ENCODE data around the gene SFXN2.
"Not testable (repeated sequence)": the region's sequence is repeated elsewhere in the genome, so short reads cannot be mapped to it uniquely, and the experiment has no call there.

SFXN2 gene

GRCh38 chr10:102681696-102682095 lies 32.7 kb upstream of the SFXN2 start:
- no peak for DNase-seq (ENCODE audit: low read depth in 2 of 2)

- DNase-seq (ENCODE audit: low read depth in 2 of 2): no peak
Measured at GRCh38 chr10:102682416-102682815, 32.0 kb upstream of the SFXN2 start.

- no peak for DNase-seq (ENCODE audit: low read depth in 2 of 2)
Measured at GRCh38 chr10:102682981-102683380, 31.5 kb upstream of the SFXN2 start.

DNA sequence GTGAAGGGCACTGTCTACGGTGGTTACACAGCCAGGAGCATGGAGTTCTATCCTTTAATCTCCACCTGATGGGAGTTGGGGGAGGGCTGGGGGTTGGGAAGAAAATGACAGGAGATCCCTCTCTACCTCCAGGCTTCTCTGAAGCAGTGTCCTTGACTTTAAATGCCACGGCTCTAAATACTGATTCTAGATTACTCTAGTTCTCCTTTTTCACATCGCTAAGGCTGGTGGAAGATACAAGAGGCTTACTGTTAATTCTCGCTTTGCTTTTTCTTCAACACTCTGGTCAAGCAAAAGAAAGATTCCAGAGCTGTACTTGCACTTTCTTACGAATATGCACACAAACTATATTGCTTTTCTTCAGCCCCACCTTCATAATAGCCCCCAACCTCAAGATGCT lies 30.7 kb upstream of the SFXN2 start:
- DNase-seq (ENCODE audit: low read depth in 2 of 2): no peak

DNA sequence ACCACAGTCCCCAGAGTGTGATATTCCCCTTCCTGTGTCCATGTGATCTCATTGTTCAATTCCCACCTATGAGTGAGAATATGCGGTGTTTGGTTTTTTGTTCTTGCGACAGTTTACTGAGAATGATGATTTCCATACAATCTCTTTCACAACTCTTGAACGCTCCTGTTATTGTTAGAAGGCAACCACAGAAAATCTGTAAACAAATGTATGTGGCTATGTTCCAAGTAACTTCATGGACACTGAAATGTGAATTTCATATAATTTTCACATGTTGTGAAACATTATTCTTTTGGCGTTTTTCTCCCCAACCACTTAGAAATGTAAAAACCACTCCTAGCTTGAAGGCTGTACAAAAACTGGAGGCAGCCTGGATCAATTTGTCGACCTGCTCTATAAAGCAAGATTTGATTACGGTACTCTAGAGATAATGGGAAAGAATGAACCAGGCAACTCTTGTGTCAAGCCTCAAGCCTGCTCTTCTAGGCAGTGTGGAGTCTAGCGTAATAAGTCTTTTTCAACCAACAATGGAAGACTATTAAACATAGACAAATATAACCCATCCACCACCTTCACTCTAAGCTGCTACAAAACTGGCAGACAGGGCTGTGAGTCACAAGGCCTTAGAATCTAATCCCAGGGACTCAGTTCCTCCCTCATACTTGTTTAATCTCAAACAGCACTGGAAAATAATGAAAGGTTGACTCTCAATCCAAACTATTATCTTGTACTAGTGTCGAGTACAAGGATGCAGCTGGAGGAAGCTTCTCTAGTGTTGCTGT lies 23.0 kb upstream of the SFXN2 start:
- no peak for DNase-seq (ENCODE audit: low read depth in 2 of 2)

GRCh38 chr10:102695401-102695800 lies 19.0 kb upstream of the SFXN2 start:
- not testable (repeated sequence) for DNase-seq (ENCODE audit: low read depth in 2 of 2)

DNA sequence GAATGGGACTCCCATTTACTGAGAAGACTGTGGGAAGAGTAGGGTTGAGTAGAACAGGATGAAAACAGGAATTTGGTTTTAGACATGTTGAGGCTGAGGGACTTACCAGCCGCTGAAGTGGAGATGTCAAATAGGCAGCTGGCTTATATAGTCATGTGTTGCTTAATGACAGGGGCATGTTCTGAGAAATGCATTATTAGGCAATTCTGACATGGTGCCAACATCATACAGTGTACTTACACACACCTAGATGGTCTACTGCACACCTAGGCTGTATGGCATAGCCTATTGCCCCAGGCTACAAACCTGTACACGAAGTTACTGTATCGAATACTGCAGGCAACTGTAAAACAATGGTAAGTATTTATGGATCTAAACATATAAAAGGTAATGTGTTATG lies 17.7 kb upstream of the SFXN2 start:
- DNase-seq (ENCODE audit: low read depth in 2 of 2): no peak

GRCh38 chr10:102698894-102699293 lies 15.5 kb upstream of the SFXN2 start:
- no peak for DNase-seq (ENCODE audit: low read depth in 2 of 2)

DNA sequence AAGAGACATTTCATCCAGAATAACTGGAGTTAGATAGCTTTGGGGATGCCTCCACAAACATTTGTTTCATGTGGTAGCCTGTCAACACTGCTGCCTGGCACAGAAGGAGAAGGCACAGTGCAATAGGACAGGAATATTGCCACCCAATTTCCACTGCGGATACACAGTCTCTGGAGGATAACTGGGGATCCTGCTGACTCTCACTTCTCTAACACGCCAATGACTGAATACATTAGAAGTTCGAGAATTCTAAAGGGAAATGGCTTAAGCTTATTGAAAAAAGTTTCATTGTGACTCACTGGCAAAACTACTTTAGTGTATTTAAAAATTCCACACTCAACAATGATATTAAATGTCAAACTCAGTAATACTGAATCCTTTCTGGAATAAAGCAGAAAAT lies 13.2 kb upstream of the SFXN2 start:
- DNase-seq (ENCODE audit: low read depth in 2 of 2): no peak

DNA sequence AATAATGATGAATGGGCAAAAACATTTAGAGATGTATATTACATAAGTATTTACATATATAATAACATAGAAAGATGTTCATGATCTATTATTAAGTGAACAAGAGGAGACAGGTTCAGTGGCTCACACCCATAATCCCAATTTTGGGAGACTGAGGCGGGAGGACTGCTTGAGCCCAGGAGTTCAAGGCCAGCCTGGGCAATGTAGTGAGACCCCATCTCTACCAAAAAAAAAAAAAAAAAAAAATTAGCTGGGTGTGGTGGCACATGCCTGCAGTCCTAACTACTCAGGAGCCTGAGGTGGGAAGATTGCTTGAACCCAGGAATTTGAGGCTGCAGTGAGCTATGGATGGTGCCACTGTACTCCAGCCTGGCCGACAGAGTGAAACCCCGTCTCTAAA lies 12.6 kb upstream of the SFXN2 start:
- no peak for DNase-seq (ENCODE audit: low read depth in 2 of 2)

DNA sequence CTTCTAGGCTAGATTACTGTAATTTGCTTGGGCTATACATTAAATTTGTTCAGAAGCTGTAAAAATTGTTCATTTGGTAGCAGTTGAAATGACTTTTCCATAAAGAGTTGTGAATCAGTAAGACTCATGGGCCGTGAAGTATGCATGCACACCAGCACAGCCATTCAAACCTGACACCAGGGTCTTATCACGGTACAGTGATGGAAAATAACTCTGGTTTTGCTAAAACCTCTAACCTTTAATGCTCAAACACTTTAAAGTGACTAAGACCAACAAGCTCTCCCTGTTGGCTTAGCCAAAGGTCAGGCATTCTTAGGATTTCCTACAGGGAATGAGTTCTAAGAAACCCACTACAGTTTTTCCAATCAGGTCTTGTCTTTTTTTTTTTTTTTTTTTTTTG lies 11.7 kb upstream of the SFXN2 start:
- DNase-seq (ENCODE audit: low read depth in 2 of 2): no peak

DNA sequence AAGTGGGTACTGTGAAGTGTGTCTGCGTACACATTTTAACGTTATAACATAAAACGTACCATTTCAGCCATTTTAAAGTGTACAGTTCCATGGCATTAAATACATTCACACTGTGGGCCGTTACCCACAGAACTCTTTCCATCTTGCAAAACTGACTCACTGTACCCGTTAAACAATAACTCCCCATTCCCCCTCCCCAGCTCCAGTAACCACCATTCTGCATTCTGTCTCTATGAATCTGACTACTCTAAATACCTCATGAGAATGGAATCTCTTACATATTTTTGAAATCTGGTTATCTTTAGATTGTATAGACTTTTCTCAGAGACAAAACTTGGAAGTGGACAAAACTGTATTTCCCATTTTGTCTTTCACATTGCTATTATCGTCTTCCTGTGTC lies 9.5 kb upstream of the SFXN2 start:
- DNase-seq (ENCODE audit: low read depth in 2 of 2): no peak

DNA sequence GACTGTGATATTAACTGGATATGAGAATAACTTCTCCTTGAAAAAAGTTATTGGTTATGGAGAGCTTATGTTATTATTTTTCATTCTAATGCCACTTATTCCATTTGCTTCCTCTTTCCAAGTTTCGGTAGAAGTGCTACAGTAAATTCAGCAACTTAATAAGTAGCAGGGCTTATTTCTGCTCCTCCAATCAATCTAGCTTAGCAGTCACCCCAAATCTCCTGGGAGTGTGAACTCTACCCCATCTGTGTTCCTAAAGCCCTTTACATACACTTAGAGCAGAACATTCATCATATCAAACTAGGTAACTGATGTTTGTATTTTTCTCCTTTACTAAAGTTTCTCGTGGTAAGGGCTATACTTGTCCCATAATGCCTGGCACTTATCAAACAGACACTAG lies 8.9 kb upstream of the SFXN2 start:
- no peak for DNase-seq (ENCODE audit: low read depth in 2 of 2)

GRCh38 chr10:102710609-102711008 lies 3.8 kb upstream of the SFXN2 start:
- no peak for DNase-seq (ENCODE audit: low read depth in 2 of 2)

DNA sequence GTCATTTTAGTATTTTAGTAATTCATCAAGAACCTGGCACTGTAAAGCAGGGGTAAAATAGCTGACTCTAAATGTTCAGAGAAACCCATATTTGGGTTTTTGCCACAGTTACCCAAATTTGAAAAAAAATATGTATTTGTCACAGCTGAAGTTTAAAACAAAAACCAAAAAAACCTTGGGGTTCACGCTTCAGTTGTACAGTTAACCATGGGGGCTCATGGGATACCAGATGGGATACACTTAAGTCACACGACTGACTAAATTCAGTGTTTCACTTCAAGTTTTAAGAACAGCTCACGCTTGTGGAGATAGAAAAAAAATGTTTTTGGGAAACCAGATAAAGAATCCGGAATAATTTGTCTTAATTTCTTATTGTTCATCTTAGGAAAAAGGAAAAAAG lies 2.3 kb upstream of the SFXN2 start:
- no peak for DNase-seq (ENCODE audit: low read depth in 2 of 2)

GRCh38 chr10:102712843-102713538 lies 1.4 kb upstream of the SFXN2 start:
- DNase-seq (ENCODE audit: low read depth in 2 of 2): no peak

DNA sequence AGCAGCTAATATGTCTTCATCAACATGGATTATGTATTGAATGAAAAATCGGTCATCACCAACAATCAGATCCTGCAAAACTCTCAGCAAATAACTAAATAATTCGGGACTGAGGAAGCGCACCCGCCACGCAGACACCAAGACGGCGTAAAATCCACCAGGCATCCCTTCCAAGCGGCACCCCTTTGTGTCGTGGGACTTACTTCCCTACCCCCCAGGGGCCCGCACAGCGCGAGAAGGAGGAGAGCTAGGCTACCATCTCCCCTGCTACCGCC lies 960 bp upstream of the SFXN2 start:
- DNase-seq (ENCODE audit: low read depth in 2 of 2): no peak

GRCh38 chr10:102713814-102714620 lies 419 bp upstream of the SFXN2 start, which contains the start of gene ARL3:
Gene ARL3, minus strand, starts transcription at chr10:102714397. Its CDS starts 122 bp downstream, at chr10:102714275.
- DNase-seq (ENCODE audit: low read depth in 2 of 2): peak; percentile 88 to 89

DNA sequence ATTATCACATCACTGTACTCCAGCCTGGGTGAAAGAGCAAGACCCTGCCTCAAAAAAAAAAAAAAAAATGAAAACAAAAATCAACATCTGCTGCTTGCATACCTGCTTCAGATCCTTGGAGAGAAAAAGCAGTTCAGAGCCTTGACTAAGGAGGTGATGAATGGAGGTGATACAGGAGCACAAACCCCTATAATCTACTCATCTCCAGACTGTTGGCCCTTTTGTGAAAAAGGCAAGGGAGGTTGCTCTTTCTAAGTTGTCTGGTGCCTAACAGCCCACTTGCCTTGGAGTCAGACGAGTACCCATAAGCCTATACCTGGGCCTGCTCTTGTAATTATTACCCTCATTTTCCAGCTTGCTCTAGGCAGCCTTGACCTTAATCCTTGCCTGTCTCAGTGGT lies 1.4 kb downstream of the SFXN2 start:
- DNase-seq (ENCODE audit: low read depth in 2 of 2): no peak

- DNase-seq (ENCODE audit: low read depth in 2 of 2): not testable (repeated sequence)
Measured at GRCh38 chr10:102716900-102717565, 2.6 kb downstream of the SFXN2 start.

- DNase-seq (ENCODE audit: low read depth in 2 of 2): no peak
Measured at GRCh38 chr10:102718220-102718619, 3.8 kb downstream of the SFXN2 start.

GRCh38 chr10:102720337-102720736 lies 5.9 kb downstream of the SFXN2 start:
- DNase-seq (ENCODE audit: low read depth in 2 of 2): no peak
